ENCODE data around the gene KDELR3. TPM values are rescaled to one million over a fixed set of nuclear protein-coding genes. Genes with fewer than 3 reads are reported as not detected.

KDELR3 gene
- total RNA-seq, 2 donors from 2014 or later: 16.8 to 52.9 TPM

- H3K27ac ChIP-seq: peak overlapping the region; percentile 25 to 46
- no peak for ATAC-seq (ENCODE audit: insufficient number of reproducible peaks, low FRiP score, low read depth)
- TF ChIP-seq CTCF (IDR thresholded peaks at IDR 0.05): no peak
- peaks cover 12 to 33% of the 10 kb centered on the region in 2 donors for H3K4me1 ChIP-seq (ENCODE audit: control insufficient read depth in 1 of 2, low read depth in 2 of 2)
- no peak for DNase-seq (ENCODE audit: low spot score)
- no peaks in the 10 kb centered on the region for H3K27me3 ChIP-seq (replicated peaks; ENCODE audit: insufficient read depth)
- H3K9me3 ChIP-seq: no peaks in the 10 kb centered on the region
- H3K4me3 ChIP-seq: no peak overlapping the region
- H3K36me3 ChIP-seq: peaks cover 95% of the 10 kb centered on the region
Observed at GRCh38 chr22:38490475-38490874, 22.6 kb downstream of the KDELR3 start.

- H3K4me1 ChIP-seq (ENCODE audit: control insufficient read depth in 1 of 2, low read depth in 2 of 2): peaks cover 12 to 33% of the 10 kb centered on the region in 2 donors
- no peaks in the 10 kb centered on the region for H3K27me3 ChIP-seq (replicated peaks; ENCODE audit: insufficient read depth)
- no peak overlapping the region for H3K4me3 ChIP-seq
- H3K36me3 ChIP-seq: peaks cover 96% of the 10 kb centered on the region
- TF ChIP-seq CTCF (IDR thresholded peaks at IDR 0.05): no peak
- DNase-seq (ENCODE audit: low spot score): no peak
- peak overlapping the region in 1 of 2 donors; percentile 46 for H3K27ac ChIP-seq
- ATAC-seq (ENCODE audit: insufficient number of reproducible peaks, low FRiP score, low read depth): peak; percentile 63
- no peaks in the 10 kb centered on the region for H3K9me3 ChIP-seq
Observed at GRCh38 chr22:38490915-38491314, 23.0 kb downstream of the KDELR3 start.

GRCh38 chr22:38491707-38492348, 23.9 kb downstream of the KDELR3 start:
- no peak for DNase-seq (ENCODE audit: low spot score)
- Histone ChIP-seq H3K4me3 (no peak overlapping the region), H3K36me3 (peaks cover 96% of the 10 kb centered on the region), H3K9me3 (no peaks in the 10 kb centered on the region), H3K27ac (peak overlapping the region in 1 of 2 donors; percentile 42), H3K4me1 (ENCODE audit: control insufficient read depth in 1 of 2, low read depth in 2 of 2) (peaks cover 12 to 33% of the 10 kb centered on the region in 2 donors), H3K27me3 (replicated peaks; ENCODE audit: insufficient read depth) (no peaks in the 10 kb centered on the region)
- TF ChIP-seq CTCF (IDR thresholded peaks at IDR 0.05): no peak
- ATAC-seq (ENCODE audit: insufficient number of reproducible peaks, low FRiP score, low read depth): no peak

- peaks cover 93% of the 10 kb centered on the region for H3K36me3 ChIP-seq
Observed at GRCh38 chr22:38494498-38494897, 26.6 kb downstream of the KDELR3 start.

GRCh38 chr22:38494939-38495338, 27.0 kb downstream of the KDELR3 start:
- no peak for TF ChIP-seq CTCF (IDR thresholded peaks at IDR 0.05)
- no peak overlapping the region for H3K27ac ChIP-seq
- H3K9me3 ChIP-seq: no peaks in the 10 kb centered on the region
- no peaks in the 10 kb centered on the region for H3K27me3 ChIP-seq (replicated peaks; ENCODE audit: insufficient read depth)
- ATAC-seq (ENCODE audit: insufficient number of reproducible peaks, low FRiP score, low read depth) (no peak), DNase-seq (ENCODE audit: low spot score) (no peak)
- peaks cover 12 to 45% of the 10 kb centered on the region in 2 donors for H3K4me1 ChIP-seq (ENCODE audit: control insufficient read depth in 1 of 2, low read depth in 2 of 2)
- peaks cover 93% of the 10 kb centered on the region for H3K36me3 ChIP-seq
- no peak overlapping the region for H3K4me3 ChIP-seq

More at GRCh38 chr22:38494498-38494897, 26.6 kb downstream of the KDELR3 start:
- no peak overlapping the region for H3K4me3 ChIP-seq
- ATAC-seq (ENCODE audit: insufficient number of reproducible peaks, low FRiP score, low read depth) (no peak), DNase-seq (ENCODE audit: low spot score) (no peak)
- H3K27me3 ChIP-seq (replicated peaks; ENCODE audit: insufficient read depth): no peaks in the 10 kb centered on the region
- H3K4me1 ChIP-seq (ENCODE audit: control insufficient read depth in 1 of 2, low read depth in 2 of 2): peaks cover 12 to 40% of the 10 kb centered on the region in 2 donors
- no peak for TF ChIP-seq CTCF (IDR thresholded peaks at IDR 0.05)
- H3K27ac ChIP-seq: no peak overlapping the region
- H3K9me3 ChIP-seq: no peaks in the 10 kb centered on the region
